Activated T-helper 9 cell treated with anti-CD3 and anti-CD28 coated beads, Interleukin-2, amount 50 U/mL, for 16 hours (primary cell): ENCODE data around the gene FRMD4B.
A peak's percentile ranks its signal among the peaks of the same experiment; 100 is the strongest.

Experiments
- DNase-seq: peaks from one replicate; pipeline ENCODE4 v3.0.0-alpha.2; 2020; ENCODE audit warnings: low read depth

FRMD4B gene

DNA sequence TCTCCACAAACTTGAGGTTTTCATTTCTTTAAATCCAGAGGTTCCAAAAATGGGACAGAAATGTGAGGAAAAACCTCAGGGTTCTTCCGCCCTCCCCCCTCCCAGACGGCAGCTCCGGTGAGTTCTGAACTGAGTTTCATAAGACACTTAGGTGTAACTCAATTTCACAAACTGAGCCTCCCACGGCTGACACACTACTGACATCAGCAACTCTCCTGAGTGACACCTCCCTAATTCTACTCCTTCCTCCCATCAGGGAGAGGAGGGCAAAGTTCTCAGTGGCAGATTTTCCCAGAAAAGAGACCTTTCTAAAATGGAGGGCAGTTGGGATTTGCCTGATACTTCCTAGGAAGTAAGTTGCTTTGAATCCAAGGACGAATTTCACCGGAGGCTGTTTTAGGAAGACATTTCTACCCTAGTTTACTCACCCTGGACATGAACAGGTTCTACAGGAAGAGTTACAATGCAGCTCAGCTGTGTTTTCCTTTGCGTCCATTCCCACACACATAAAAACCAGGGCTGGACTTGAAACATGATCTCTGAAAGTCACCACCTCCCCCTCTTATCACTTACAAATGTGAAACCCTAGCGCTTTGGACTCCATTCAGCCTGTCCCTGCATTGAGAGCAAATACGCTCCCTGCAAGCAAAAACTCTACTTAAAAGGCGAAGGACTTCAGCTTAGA, 185.4 kb downstream of the FRMD4B start:
- DNase-seq = peak; percentile 46

- no peak for DNase-seq
Measured at GRCh38 chr3:69199942-69200341, 185.9 kb downstream of the FRMD4B start.

DNA sequence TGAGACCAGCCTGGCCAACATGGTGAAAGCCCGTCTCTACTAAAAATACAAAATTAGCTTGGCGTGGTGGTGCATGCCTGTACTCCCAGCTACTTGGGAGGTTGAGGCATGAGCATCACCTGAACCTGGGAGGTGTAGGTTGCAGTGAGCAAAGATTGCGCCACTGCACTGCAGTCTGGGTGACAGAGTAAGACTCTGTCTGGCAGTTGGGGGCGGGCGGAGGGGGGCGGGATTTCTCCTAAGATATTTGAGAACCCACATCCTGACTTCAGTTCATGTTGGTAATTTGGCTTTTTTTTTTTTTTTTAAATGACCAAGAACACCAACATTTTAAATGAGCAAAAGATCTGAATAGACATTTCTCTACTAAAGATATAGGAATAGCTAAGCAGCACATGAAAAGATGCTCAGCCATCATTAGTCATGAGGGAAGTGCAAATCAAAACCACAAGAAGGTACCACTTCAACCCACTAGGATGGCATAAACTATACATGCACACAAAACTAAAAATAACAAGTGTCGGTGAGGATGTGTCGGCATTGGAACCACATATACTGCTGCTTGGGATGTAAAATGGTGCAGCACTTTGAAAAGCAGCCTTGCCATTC, 187.9 kb downstream of the FRMD4B start:
- peak; percentile 43 for DNase-seq

DNA sequence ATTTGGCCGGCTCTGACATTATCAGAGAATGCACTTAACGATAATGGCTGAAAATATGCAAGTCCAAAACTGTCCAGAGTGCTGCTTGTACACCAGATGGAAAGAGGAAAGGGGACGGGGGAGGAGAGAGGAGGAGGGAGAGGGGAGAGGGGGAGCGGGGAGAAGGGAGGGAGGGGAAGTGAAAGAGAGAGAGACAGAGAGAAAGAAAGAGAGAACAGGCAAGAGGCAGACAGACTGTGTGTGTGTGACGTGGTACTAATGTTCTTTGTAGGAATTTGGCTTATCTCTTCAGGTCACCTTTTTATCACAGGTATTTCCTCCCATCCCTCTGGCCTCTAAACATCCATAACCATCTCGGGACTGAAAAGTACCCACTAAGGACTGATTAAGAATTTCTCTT, 188.4 kb downstream of the FRMD4B start:
- DNase-seq = no peak

- no peak for DNase-seq
Measured at GRCh38 chr3:69196876-69197275, 189.0 kb downstream of the FRMD4B start.

DNA sequence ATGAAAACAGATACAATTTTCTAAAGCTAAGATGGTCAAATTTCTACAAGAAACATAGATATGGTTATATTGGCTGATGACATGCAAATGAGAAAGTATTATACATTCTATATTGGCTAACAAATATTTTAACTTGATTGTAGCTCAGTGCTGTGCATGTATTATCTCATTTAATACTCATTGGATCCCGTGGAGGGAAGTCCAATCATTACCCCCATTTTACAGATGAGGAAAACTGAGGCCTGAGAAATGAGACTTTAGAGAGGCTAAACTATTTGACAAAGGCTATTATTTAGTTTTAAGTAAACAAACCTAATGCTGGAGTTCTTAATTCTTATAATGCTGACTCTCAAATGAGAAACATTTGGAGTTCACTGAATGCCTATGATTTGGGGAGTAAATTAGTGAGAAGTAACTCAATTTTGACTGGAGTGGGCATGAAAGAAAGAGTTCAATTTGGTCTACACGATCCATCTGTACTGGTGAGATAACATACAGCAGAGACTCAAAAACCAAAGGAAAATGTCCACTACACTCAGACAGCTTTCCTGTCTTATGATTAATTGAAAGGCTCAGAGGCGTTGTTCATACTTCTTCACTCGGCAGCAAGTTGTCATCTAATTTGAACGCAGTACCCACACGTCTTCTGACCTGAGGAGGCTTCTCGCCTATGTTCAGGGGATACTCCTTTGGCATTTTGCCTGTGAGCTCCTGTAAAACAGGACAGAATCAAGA, 191.3 kb downstream of the FRMD4B start:
- no peak for DNase-seq

DNA sequence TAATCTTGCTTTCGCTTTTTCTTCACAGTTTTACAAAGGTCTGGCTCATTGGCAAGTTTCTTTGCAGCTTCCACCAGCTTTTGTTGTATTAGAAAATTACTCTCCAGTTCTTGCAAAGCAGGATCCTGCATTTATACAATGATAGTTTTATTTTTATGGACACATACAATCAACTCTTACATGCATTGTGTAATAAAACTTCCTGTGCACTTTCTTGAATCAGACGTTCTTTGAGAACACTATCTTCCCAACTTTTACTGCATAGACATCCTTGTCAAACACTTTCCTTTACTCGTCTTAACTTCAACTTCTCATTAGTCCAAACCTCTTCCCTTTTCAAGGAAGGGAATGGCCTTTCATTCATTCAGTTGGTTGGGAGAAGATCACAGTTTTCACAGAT, 192.1 kb downstream of the FRMD4B start:
- DNase-seq = no peak

DNA sequence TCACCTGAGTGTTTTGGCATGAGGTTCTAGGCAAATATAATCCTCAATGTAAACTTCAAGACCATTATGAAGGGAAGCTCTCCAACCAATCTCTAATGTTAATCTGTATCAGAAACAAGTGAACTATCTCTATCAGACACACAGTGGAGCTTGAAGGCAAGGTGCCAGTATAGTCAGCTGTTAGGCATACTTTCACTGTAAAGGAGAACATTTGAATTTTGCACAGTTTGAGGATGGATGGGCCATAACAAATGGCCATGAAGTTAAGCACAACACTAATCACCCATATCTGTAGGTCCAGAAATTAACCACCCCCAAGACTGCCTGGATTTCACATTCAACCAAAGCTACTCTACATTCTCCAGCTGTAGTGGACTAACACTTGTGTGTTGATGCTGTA, 194.4 kb downstream of the FRMD4B start:
- no peak for DNase-seq

GRCh38 chr3:69189487-69189886, 196.4 kb downstream of the FRMD4B start:
- DNase-seq = no peak

DNA sequence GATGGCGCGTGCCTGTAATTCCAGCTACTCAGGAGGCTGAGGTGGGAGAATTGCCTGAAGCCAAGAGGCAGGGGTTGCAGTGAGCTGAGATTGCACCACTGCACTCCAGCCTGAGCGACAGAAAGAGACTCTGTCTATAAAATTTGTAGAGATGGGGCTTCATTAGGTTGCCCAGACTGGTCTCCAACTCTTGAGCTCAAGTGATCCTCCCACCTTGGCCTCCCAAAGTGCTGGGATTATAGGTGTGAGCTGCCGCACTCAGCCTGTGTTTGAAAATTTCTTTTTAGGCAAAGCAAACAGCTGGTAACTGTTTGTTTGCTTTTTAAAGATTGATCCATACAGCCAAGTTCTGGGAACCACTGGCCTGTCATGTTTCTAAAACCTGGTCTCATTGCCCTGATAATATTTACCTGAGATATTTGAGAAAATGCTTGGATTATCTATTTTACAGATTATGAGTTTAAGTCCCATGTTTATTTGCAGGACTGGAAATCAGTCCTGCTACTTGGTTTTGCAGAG, 199.3 kb downstream of the FRMD4B start:
- DNase-seq = no peak

DNA sequence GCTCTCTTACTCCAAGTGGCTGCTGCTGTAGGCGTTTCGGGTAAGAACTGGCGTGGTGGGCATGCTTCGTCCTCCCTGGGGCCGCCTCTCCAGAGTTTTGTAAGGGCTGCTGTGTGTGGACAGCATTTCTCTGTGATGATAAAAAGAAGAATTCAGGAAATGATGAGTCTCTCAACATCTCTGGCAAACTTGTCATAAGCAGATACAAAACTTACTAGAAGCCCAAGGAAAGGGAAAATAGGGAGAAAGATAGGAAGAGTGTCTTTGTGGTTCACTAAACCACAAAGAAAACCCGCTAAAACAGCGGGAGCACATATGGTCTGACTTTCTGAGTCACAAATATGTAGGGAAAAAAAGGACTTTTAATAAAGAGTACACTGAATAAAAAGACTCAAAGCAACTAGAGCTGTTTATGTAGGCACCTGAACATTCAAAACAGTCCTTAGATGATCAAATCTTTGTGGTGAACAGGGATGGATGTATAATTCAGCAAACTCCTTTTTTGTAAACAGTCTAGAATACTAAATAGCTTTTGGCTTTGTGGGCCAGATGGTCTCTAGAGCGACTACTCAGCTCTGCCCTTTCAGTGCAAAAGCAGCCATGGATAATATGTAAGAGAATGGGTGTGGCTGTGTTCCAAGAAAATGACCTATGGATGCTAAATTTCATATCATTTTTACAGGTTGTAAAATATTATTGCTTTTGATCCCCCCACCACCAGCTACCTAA, 203.1 kb downstream of the FRMD4B start:
- no peak for DNase-seq

- DNase-seq = no peak
Measured at GRCh38 chr3:69181592-69182211, 204.2 kb downstream of the FRMD4B start.

GRCh38 chr3:69180869-69181591, 204.9 kb downstream of the FRMD4B start:
- no peak for DNase-seq

DNA sequence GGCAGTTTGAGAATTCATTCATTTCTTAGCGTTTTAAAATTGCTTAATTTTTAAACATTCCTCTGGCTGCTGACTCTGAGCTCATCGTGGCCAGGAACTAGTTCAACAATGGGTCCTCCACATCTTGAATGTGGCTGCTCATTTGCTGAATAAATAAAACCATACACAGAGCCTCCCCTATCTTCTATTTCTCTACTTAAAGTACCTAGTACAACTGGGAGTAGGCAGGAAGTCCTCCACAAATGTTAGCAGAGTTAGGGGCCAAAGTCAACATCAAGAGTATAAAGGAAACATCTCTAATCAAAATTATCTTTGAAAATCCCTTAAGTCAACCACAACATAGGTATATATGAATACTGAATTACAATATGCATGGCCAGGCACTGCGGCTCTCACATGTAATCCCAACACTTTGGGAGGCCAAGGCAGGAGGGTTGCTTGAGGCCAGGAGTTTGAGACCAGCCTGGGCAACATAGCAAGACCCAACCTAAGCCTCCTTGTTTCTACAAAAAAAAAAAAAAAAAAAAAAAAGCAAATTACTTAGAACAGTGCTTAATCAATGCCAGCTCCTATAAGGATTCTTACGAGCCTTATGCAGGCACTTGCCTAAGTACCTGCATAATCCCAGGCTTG, 206.0 kb downstream of the FRMD4B start:
- no peak for DNase-seq

DNA sequence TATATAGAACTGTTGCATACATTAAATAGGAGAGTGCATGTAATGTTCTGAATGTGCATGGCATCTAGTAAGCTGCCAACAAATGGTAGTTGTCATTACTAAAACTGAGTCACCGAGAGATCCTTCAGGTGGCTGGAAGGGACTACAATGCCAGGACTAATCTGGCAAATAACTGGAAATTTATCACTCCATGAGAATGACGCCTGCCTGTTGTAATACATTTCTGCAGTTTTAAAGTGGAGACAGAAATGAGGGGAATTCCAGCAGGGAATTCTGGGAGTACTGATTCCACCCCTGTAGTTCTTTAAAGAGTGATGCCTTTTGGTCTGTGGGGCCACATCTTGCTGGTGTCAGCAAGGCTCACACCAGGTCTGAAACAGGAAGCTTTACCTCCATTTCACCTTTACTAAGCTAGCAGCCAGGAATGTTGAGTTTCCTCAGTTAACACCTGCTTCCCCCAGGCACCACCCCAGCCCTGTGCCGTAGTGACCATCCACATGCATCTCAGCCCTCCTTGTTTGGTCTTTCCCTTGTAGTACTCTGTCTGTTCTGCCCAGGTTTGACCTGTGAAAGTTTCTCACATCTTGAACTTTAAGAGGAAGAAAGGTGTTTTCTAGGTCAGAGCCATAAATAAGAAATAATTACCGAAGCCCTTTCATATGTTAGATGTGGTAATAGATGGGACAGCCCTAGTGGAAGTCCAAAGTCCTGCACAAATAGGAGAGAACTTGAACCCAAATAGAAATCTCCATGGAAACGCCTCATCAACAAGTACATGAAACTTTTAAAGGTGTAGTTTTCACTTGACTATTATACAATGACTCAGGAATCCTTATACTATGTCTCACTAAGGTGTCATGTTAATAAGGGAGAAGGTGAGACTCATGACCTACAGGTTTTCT, 206.8 kb downstream of the FRMD4B start:
- DNase-seq = no peak

GRCh38 chr3:69178082-69178481, 207.8 kb downstream of the FRMD4B start:
- no peak for DNase-seq

- DNase-seq = no peak
Measured at GRCh38 chr3:69174871-69175737, 210.8 kb downstream of the FRMD4B start.

GRCh38 chr3:69174445-69174844, 211.4 kb downstream of the FRMD4B start:
- DNase-seq = no peak

DNA sequence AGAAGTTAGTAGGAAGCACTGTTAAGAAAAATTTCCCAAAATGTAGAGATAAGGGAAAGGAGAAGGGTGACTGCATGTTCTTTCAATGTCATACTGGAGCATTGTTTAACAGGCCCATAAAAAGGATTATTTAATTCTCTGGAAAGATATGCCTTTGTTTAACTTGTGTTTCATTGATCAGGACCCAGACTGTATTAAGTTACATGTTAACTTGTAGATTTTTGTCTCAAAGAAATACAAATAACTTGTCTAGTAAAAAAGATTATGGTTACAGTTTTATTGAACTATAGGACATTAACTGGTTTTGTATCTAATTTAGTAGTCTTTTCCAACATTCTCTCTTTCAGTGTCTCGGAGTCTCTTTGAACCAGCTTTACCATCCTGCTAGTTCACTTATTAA, 213.8 kb downstream of the FRMD4B start:
- DNase-seq = no peak
